T-helper 17 cell (primary cell): ENCODE results near the gene ECI2. TPM values are rescaled to one million over a fixed set of nuclear protein-coding genes. Genes with fewer than 3 reads are reported as not detected.
"Not testable (repeated sequence)": the region's sequence is repeated elsewhere in the genome, so short reads cannot be mapped to it uniquely, and the experiment has no call there.

ENCODE experiments used
- ATAC-seq: fragments of 150-1000 bp; cut with Tn5 transposase; 2 replicates; pipeline ENCODE4 v1.10.0; 2021; ENCODE audit warnings: mild to moderate bottlenecking, moderate library complexity
- DNase-seq, 3 donors: peaks; one replicate each; pipeline versions ENCODE4 v3.0.0 to v3.0.0-alpha.2; 2020 to 2021
- H3K9me3 ChIP-seq: one replicate; pipeline ENCODE4 v1.7.0; 2013; ENCODE audit warnings: low read length, mild to moderate bottlenecking; ENCODE audit not compliant: control insufficient read depth, poor library complexity, severe bottlenecking
- H3K27ac Mint-ChIP-seq: one replicate; pipeline ENCODE4 v1.8.0; 2022; ENCODE audit warnings: mild to moderate bottlenecking, moderate library complexity, mixed read lengths
- H3K27me3 Mint-ChIP-seq: one replicate; pipeline ENCODE4 v1.8.0; 2022; ENCODE audit warnings: mixed read lengths
- H3K36me3 Mint-ChIP-seq: one replicate; pipeline ENCODE4 v1.8.0; 2022; ENCODE audit warnings: low read depth, mixed read lengths
- H3K4me1 Mint-ChIP-seq: one replicate; pipeline ENCODE4 v1.8.0; 2022; ENCODE audit warnings: mild to moderate bottlenecking, mixed read lengths
- H3K4me3 Mint-ChIP-seq: one replicate; pipeline ENCODE4 v1.8.0; 2022; ENCODE audit warnings: mild to moderate bottlenecking, moderate library complexity, mixed read lengths
- total RNA-seq, 4 donors: library from RNA in 2 of 4; stranded (reverse) in 2 of 4; gene quantifications; one replicate each; pipeline ENCODE4 v1.2.3 and lab custom pipeline; 2022 to 2026

The ECI2 gene
- total RNA-seq, 2 donors from 2014 or later, result 18.7 to 21.6 TPM

- H3K27me3 Mint-ChIP-seq, result peaks cover 7% of the 10 kb centered on the region
- H3K36me3 Mint-ChIP-seq, result no peaks in the 10 kb centered on the region
- H3K4me3 Mint-ChIP-seq, result no peak overlapping the region
- ATAC-seq (no peak), DNase-seq (no peak)
- no peaks in the 10 kb centered on the region for H3K9me3 ChIP-seq
- H3K27ac Mint-ChIP-seq, result no peak overlapping the region
- H3K4me1 Mint-ChIP-seq, result no peaks in the 10 kb centered on the region
These were observed 27.5 kb downstream of the ECI2 start for GRCh38 chr6:4107873-4108272.

DNA sequence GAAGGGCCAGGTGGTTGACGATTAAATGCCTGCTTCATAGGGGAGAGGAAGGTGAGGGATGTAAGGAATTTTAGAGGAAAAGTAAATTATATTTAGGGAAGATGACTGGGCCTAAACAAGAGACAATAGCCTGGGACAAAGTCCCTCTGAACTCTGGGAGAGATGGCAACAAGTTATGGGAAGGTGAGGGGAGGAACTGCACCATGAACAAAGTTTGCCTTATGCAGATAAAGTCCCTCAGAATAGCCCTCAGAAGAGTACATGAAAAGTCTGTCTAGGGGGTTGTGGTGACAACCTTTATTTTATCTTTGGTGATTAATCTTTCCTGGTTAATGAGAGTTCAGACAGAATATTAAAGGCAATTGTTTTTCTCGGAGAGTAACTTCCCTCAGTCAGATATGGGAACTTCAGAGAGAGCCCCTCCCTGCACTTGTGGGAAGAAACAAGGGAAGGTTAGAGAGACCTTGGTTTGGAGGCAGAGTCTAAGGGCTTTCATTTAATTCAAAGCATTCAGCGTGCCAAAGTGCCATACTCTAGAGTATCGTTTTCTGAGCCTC lies 29.3 kb downstream of the ECI2 start:
- ATAC-seq, result no peak
- Mint-ChIP-seq H3K27ac (no peak overlapping the region), H3K4me3 (no peak overlapping the region), H3K4me1 (no peaks in the 10 kb centered on the region), H3K27me3 (peaks cover 7% of the 10 kb centered on the region), H3K36me3 (no peaks in the 10 kb centered on the region)
- no peaks in the 10 kb centered on the region for H3K9me3 ChIP-seq
- no peak for DNase-seq

DNA sequence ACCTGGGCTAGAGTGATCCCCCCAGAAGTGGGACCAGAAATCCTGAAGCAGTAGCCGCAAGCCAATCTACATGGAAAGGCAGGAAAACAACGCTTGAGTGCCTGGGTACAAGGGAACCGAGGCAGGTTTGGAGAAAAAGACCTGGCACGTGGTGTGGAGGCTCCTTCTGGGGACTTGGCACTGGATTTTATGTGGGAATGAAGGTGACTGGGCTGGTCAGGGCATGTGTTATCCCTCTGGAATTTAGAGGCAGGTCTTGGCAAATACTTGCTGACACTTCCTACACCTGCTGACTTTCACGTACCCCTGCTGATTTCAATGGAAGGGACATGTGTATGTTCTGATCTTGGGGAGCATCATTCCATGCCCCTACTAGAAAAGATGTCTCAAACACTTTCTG lies 31.4 kb downstream of the ECI2 start:
- DNase-seq, result no peak
- H3K9me3 ChIP-seq, result no peaks in the 10 kb centered on the region
- Mint-ChIP-seq H3K36me3 (no peaks in the 10 kb centered on the region), H3K27ac (no peak overlapping the region), H3K4me1 (no peaks in the 10 kb centered on the region), H3K27me3 (peaks cover 12% of the 10 kb centered on the region), H3K4me3 (no peak overlapping the region)
- ATAC-seq, result no peak

- no peaks in the 10 kb centered on the region for H3K4me1 Mint-ChIP-seq
- H3K36me3 Mint-ChIP-seq, result no peaks in the 10 kb centered on the region
- H3K27ac Mint-ChIP-seq, result no peak overlapping the region
- no peak for ATAC-seq
- no peak for DNase-seq
- no peaks in the 10 kb centered on the region for H3K9me3 ChIP-seq
- no peak overlapping the region for H3K4me3 Mint-ChIP-seq
- H3K27me3 Mint-ChIP-seq, result peaks cover 14% of the 10 kb centered on the region
These were observed 32.6 kb downstream of the ECI2 start for GRCh38 chr6:4102687-4103244.

GRCh38 chr6:4101298-4101697 lies 34.1 kb downstream of the ECI2 start:
- no peaks in the 10 kb centered on the region for H3K9me3 ChIP-seq
- ATAC-seq (no peak), DNase-seq (no peak)
- Mint-ChIP-seq H3K27ac (no peak overlapping the region), H3K4me3 (no peak overlapping the region), H3K4me1 (no peaks in the 10 kb centered on the region), H3K27me3 (peaks cover 14% of the 10 kb centered on the region), H3K36me3 (no peaks in the 10 kb centered on the region)

- no peaks in the 10 kb centered on the region for H3K9me3 ChIP-seq
- no peak overlapping the region for H3K27ac Mint-ChIP-seq
- H3K27me3 Mint-ChIP-seq, result peaks cover 12% of the 10 kb centered on the region
- no peaks in the 10 kb centered on the region for H3K36me3 Mint-ChIP-seq
- ATAC-seq (no peak), DNase-seq (no peak)
- no peaks in the 10 kb centered on the region for H3K4me1 Mint-ChIP-seq
- no peak overlapping the region for H3K4me3 Mint-ChIP-seq
These were observed 34.7 kb downstream of the ECI2 start for GRCh38 chr6:4100655-4101054.

GRCh38 chr6:4093288-4093687 lies 42.1 kb downstream of the ECI2 start:
- H3K27ac Mint-ChIP-seq, result no peak overlapping the region
- H3K27me3 Mint-ChIP-seq, result peaks cover 7% of the 10 kb centered on the region
- H3K9me3 ChIP-seq, result no peaks in the 10 kb centered on the region
- no peak overlapping the region for H3K4me3 Mint-ChIP-seq
- no peaks in the 10 kb centered on the region for H3K36me3 Mint-ChIP-seq
- DNase-seq, result no peak
- H3K4me1 Mint-ChIP-seq, result no peaks in the 10 kb centered on the region
- no peak for ATAC-seq

- no peak overlapping the region for H3K27ac Mint-ChIP-seq
- no peaks in the 10 kb centered on the region for H3K9me3 ChIP-seq
- H3K4me1 Mint-ChIP-seq, result no peaks in the 10 kb centered on the region
- H3K27me3 Mint-ChIP-seq, result peaks cover 8% of the 10 kb centered on the region
- DNase-seq (no peak), ATAC-seq (no peak)
- H3K36me3 Mint-ChIP-seq, result no peaks in the 10 kb centered on the region
- no peak overlapping the region for H3K4me3 Mint-ChIP-seq
These were observed 43.4 kb downstream of the ECI2 start for GRCh38 chr6:4091941-4092340.

- not testable (repeated sequence) for ATAC-seq, DNase-seq, H3K4me3 Mint-ChIP-seq, H3K4me1 Mint-ChIP-seq, H3K27me3 Mint-ChIP-seq, H3K27ac Mint-ChIP-seq, H3K36me3 Mint-ChIP-seq, H3K9me3 ChIP-seq
These were observed 45.3 kb downstream of the ECI2 start for GRCh38 chr6:4090043-4090442.

DNA sequence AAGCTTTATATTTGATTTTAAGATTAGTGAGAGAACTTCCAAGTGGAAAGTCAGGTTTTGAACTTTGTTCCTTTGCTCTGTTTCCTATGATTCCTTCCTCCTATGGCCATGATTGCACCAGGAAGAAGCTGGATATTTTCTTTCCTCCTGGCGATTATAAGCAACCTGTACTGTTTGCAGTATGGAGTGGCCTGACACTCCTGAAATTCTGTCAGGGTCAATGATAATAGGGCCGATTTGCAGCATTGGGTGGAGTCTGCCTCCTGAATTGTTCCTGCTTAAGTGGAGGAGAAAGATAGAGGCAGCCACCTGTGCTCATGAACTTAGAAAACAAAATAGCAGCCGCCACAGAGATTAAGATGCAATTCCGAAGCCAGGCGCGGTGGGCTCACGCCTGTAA lies 46.7 kb downstream of the ECI2 start:
- H3K4me3 Mint-ChIP-seq, result no peak overlapping the region
- peaks cover 3% of the 10 kb centered on the region for H3K4me1 Mint-ChIP-seq
- H3K27me3 Mint-ChIP-seq, result peaks cover 8% of the 10 kb centered on the region
- H3K9me3 ChIP-seq, result no peaks in the 10 kb centered on the region
- H3K36me3 Mint-ChIP-seq, result peaks cover 2% of the 10 kb centered on the region
- ATAC-seq (no peak), DNase-seq (no peak)
- no peak overlapping the region for H3K27ac Mint-ChIP-seq

DNA sequence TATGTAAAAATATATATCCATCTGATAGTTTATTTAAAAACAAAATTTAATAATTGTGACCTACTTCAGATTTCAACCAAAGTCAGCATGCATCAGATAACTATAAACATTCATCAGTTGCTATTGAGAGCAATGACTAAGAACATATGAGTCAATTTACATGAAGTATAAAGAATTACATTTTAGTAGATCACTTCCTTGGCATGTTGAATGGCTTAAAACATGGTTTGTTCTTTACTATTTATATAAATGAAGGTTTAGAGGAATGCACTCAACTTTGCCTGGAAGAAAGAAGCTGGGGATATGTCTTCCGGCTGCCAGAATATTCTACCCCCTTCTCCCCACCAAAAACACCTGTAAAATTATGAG lies 50.1 kb downstream of the ECI2 start:
- Mint-ChIP-seq H3K36me3 (peaks cover 2% of the 10 kb centered on the region), H3K4me3 (no peak overlapping the region), H3K27ac (no peak overlapping the region), H3K4me1 (peaks cover 3% of the 10 kb centered on the region), H3K27me3 (peaks cover 12% of the 10 kb centered on the region)
- no peaks in the 10 kb centered on the region for H3K9me3 ChIP-seq
- no peak for DNase-seq
- no peak for ATAC-seq

DNA sequence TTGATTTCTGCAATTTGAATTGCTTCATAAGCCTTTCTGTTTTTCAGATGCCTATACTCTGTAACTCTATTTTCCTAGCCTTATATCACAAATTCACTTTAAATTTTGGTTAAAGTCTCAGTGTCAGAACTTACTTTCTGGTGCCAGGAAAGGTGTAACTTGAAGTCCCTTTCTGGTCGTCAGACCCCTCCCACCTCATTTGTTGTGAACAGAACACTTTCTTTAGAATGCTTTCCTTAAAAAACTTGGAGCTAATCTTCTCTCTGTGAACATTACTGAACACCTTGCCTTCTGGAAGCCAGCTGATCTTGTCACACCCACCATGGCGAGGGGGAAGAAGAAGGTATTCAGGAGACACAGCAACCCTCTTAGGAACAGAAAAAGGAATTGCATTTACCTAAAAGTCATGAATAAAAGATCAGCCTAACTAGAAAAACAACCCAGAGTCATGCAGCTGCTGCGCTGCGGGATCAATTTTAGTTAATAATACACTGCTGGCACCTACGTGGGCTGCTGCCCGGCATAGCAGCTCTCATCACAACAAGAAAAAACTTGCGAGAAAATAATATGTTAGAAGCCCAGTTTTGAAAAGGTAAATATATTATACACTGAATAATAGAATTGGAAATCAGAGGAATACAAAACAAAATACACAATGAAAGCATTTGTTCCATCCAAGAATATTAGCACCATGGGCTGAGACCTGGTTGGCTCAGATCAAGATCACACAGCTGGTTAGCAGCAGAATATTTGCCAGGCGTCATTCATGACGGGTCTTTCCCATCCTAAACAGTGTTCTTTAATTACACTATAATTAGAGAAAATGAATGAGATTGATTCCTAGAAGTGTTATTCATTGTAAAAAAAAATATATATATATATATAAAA lies 50.7 kb downstream of the ECI2 start:
- Mint-ChIP-seq H3K4me3 (no peak overlapping the region), H3K36me3 (peaks cover 2% of the 10 kb centered on the region), H3K27me3 (peaks cover 16% of the 10 kb centered on the region), H3K27ac (no peak overlapping the region), H3K4me1 (peaks cover 6% of the 10 kb centered on the region)
- H3K9me3 ChIP-seq, result no peaks in the 10 kb centered on the region
- no peak for DNase-seq
- no peak for ATAC-seq

DNA sequence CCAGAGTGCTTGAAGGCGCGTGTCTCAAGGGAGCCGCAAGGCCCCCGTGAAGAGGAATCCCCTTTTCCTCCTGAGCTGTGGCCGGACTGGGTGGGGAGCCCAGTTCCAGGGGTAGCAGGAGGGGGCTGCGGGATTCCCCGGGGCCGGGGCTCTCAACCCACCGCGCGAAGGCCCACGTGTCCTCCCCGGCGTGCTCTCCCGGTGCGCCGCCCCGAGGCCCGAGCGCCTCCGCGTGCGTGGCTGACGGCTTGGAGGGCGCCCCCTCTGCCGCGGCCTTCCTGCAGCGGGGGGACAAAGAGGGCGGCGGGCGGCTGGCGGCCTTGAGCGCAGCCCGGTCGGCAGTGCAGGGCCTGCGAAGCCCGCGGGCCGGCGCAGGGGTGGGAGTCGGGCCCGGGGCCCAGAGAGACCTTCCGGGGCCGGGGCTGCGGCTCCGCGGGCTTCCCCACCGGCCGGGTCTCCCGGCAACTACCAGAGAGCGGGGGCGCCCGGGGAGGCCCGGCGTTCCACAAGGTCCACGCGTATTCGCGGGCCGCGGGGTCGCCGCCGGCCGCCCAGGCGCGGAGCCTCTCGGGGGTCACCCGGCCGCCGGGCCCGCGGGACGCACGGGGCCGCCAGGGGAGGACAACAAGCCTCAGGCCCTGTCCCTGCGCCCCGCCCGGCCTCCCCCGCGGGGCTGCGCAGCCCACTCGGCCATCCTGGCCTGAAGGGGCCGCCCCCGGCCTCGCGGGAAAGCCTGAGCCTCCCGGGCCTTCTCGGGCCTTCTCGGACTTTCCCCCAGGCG lies 56.5 kb downstream of the ECI2 start, which contains the start of gene FAM217A:
Gene FAM217A (minus strand): TSS at position 447 of the 781 bp plus-strand sequence. CDS start 1,723 bp downstream, outside the sequence.
- peaks cover 33% of the 10 kb centered on the region for H3K27me3 Mint-ChIP-seq
- no peak within 1 kb of the TSS for H3K27ac Mint-ChIP-seq
- DNase-seq (no peak), ATAC-seq (no peak)
- H3K4me1 Mint-ChIP-seq, result peaks cover 3% of the 10 kb centered on the region
- peaks cover 4% of the 10 kb centered on the region for H3K36me3 Mint-ChIP-seq
- H3K9me3 ChIP-seq, result no peaks in the 10 kb centered on the region
- H3K4me3 Mint-ChIP-seq, result no peak within 1 kb of the TSS
